ENCODE data around the gene KCNK3.

The KCNK3 gene

GRCh38 chr2:26724784-26725520 is 32.4 kb downstream of the KCNK3 start:
- no peak for DNase-seq (ENCODE audit: low spot score)
- in situ Hi-C loops (cut with MboI; ENCODE audit: low sequenced_read_pairs, unreplicated experiment): no loop called here
- TF ChIP-seq CTCF (IDR thresholded peaks at IDR 0.05; ENCODE audit: borderline replicate concordance, control extremely low read depth, extremely low read depth, insufficient read depth, missing control alignments): no peak

GRCh38 chr2:26725521-26725820 is 32.9 kb downstream of the KCNK3 start:
- TF ChIP-seq CTCF (IDR thresholded peaks at IDR 0.05; ENCODE audit: borderline replicate concordance, control extremely low read depth, extremely low read depth, insufficient read depth, missing control alignments): no peak
- in situ Hi-C loops (cut with MboI; ENCODE audit: low sequenced_read_pairs, unreplicated experiment): no loop called here
- no peak for DNase-seq (ENCODE audit: low spot score)

GRCh38 chr2:26726228-26726627 is 33.7 kb downstream of the KCNK3 start:
- in situ Hi-C loops (cut with MboI; ENCODE audit: low sequenced_read_pairs, unreplicated experiment): no loop called here
- DNase-seq (ENCODE audit: low spot score): no peak
- no peak for TF ChIP-seq CTCF (IDR thresholded peaks at IDR 0.05; ENCODE audit: borderline replicate concordance, control extremely low read depth, extremely low read depth, insufficient read depth, missing control alignments)

- in situ Hi-C loops (cut with MboI; ENCODE audit: low sequenced_read_pairs, unreplicated experiment): no loop called here
- no peak for DNase-seq (ENCODE audit: low spot score)
- TF ChIP-seq CTCF (IDR thresholded peaks at IDR 0.05; ENCODE audit: borderline replicate concordance, control extremely low read depth, extremely low read depth, insufficient read depth, missing control alignments): no peak
Observed at GRCh38 chr2:26727641-26728561, 35.4 kb downstream of the KCNK3 start.

- no peak for DNase-seq (ENCODE audit: low spot score)
- no peak for TF ChIP-seq CTCF (IDR thresholded peaks at IDR 0.05; ENCODE audit: borderline replicate concordance, control extremely low read depth, extremely low read depth, insufficient read depth, missing control alignments)
- in situ Hi-C loops (cut with MboI; ENCODE audit: low sequenced_read_pairs, unreplicated experiment): no loop called here
Observed at GRCh38 chr2:26729311-26729710, 36.8 kb downstream of the KCNK3 start.

- in situ Hi-C loops (cut with MboI; ENCODE audit: low sequenced_read_pairs, unreplicated experiment): no loop called here
Observed at GRCh38 chr2:26730549-26731344, 38.2 kb downstream of the KCNK3 start.

More at GRCh38 chr2:26730549-26731344, 38.2 kb downstream of the KCNK3 start:
- no peak for TF ChIP-seq CTCF (IDR thresholded peaks at IDR 0.05; ENCODE audit: borderline replicate concordance, control extremely low read depth, extremely low read depth, insufficient read depth, missing control alignments)
- no peak for DNase-seq (ENCODE audit: low spot score)
